GM18870 (cell line): ENCODE data around the gene PRR23E.

Source experiments
- ATAC-seq: cut with Tn5 transposase; IDR thresholded peaks from one replicate; pipeline ENCODE4 v1.9.1; 2021; ENCODE audit warnings: moderate library complexity; ENCODE audit not compliant: unreplicated experiment

The PRR23E gene

GRCh38 chr3:127192576-127193232 lies at the start of gene PRR23E:
PRR23E (plus strand) TSS chr3:127193131; CDS start chr3:127196686, 3,555 bp downstream.
- ATAC-seq = no peak

GRCh38 chr3:127143172-127143571 lies 49.8 kb upstream of the PRR23E start:
- ATAC-seq = no peak

- no peak for ATAC-seq
Measured at GRCh38 chr3:127144631-127145030, 48.3 kb upstream of the PRR23E start.

- ATAC-seq = no peak
Measured at GRCh38 chr3:127145266-127145665, 47.7 kb upstream of the PRR23E start.

- no peak for ATAC-seq
Measured at GRCh38 chr3:127147291-127147885, 45.5 kb upstream of the PRR23E start.

- no peak for ATAC-seq
Measured at GRCh38 chr3:127149621-127150310, 43.2 kb upstream of the PRR23E start.

GRCh38 chr3:127150513-127151250 lies 42.2 kb upstream of the PRR23E start:
- no peak for ATAC-seq

- ATAC-seq = no peak
Measured at GRCh38 chr3:127151251-127151564, 41.7 kb upstream of the PRR23E start.

GRCh38 chr3:127151992-127152650 lies 40.8 kb upstream of the PRR23E start:
- no peak for ATAC-seq

GRCh38 chr3:127152684-127153505 lies 40.0 kb upstream of the PRR23E start:
- ATAC-seq = no peak

- no peak for ATAC-seq
Measured at GRCh38 chr3:127153506-127153815, 39.5 kb upstream of the PRR23E start.

GRCh38 chr3:127156338-127157050 lies 36.4 kb upstream of the PRR23E start:
- no peak for ATAC-seq

GRCh38 chr3:127157171-127157828 lies 35.6 kb upstream of the PRR23E start:
- ATAC-seq = no peak

GRCh38 chr3:127158614-127159229 lies 34.2 kb upstream of the PRR23E start:
- ATAC-seq = no peak

GRCh38 chr3:127159543-127159942 lies 33.4 kb upstream of the PRR23E start:
- no peak for ATAC-seq

- no peak for ATAC-seq
Measured at GRCh38 chr3:127161236-127161635, 31.7 kb upstream of the PRR23E start.

GRCh38 chr3:127161973-127162579 lies 30.9 kb upstream of the PRR23E start:
- ATAC-seq = no peak

GRCh38 chr3:127162947-127163645 lies 29.8 kb upstream of the PRR23E start:
- ATAC-seq = no peak
